MCF 10A (cell line): ENCODE results near the gene SYNDIG1L. TPM values are rescaled to one million over a fixed set of nuclear protein-coding genes. Genes with fewer than 3 reads are reported as not detected.

Source experiments
- BruUV-seq: library from RNA; stranded (reverse); fragments of 400-500 nt; replicated peaks from 2 replicates; lab custom pipeline; 2021; lab: Mats Ljungman, UMichigan
- CTCF ChIA-PET: fragments of 300-600 bp; sonication (Branson Sonifier 250); formaldehyde crosslinking; extraction: SDS; loops from one replicate; lab custom pipeline; 2021; ENCODE audit warnings: antibody characterized with exemption, inconsistent platforms; lab: Yijun Ruan, JAX
- POLR2A ChIA-PET: fragments of 300-600, 350-650 bp; sonication (Branson Sonifier 250); formaldehyde crosslinking; extraction: SDS; loops from one replicate; lab custom pipeline; 2020; ENCODE audit warnings: antibody characterized with exemption, inconsistent platforms; lab: Yijun Ruan, JAX
- DNase-seq: peaks from one replicate; pipeline ENCODE4 v3.0.0-alpha.2; 2018; ENCODE audit not compliant: unreplicated experiment
- H3K27ac Mint-ChIP-seq: one replicate; pipeline ENCODE4 v1.8.0; 2022; ENCODE audit warnings: mild to moderate bottlenecking, low read depth, mixed read lengths; ENCODE audit not compliant: unreplicated experiment
- H3K27me3 Mint-ChIP-seq: one replicate; pipeline ENCODE4 v1.8.0; 2022; ENCODE audit warnings: mixed read lengths; ENCODE audit not compliant: insufficient read depth, unreplicated experiment
- H3K36me3 Mint-ChIP-seq: one replicate; pipeline ENCODE4 v1.8.0; 2022; ENCODE audit warnings: mild to moderate bottlenecking, moderate library complexity, mixed read lengths; ENCODE audit not compliant: insufficient read depth, unreplicated experiment
- H3K4me1 Mint-ChIP-seq: one replicate; pipeline ENCODE4 v1.8.0; 2022; ENCODE audit warnings: mixed read lengths; ENCODE audit not compliant: insufficient read depth, unreplicated experiment
- H3K4me3 Mint-ChIP-seq: one replicate; pipeline ENCODE4 v1.8.0; 2022; ENCODE audit warnings: mild to moderate bottlenecking, moderate library complexity, mixed read lengths; ENCODE audit not compliant: unreplicated experiment
- H3K9me3 Mint-ChIP-seq: one replicate; pipeline ENCODE4 v1.8.0; 2022; ENCODE audit warnings: mixed read lengths; ENCODE audit not compliant: unreplicated experiment
- intact Hi-C: fragments of 100-400 bp; cut with micrococcal nuclease; formaldehyde crosslinking; loops from 2 replicates; pipeline ENCODE4 v1.14.1; 2022
- total RNA-seq: library from RNA; stranded (reverse); gene quantifications from 2 replicates; pipeline ENCODE4 v1.2.3, GENCODE V29; 2022
- TF ChIP-seq, protein P1 (sequence below): fragments of 200-600 bp; IDR thresholded peaks from one replicate; pipeline ENCODE4 v1.8.0; 2022; ENCODE audit warnings: antibody characterized with exemption, mild to moderate bottlenecking; ENCODE audit not compliant: unreplicated experiment

Gene SYNDIG1L
- total RNA-seq, 1 experiment from 2014 or later, result not detected

DNA sequence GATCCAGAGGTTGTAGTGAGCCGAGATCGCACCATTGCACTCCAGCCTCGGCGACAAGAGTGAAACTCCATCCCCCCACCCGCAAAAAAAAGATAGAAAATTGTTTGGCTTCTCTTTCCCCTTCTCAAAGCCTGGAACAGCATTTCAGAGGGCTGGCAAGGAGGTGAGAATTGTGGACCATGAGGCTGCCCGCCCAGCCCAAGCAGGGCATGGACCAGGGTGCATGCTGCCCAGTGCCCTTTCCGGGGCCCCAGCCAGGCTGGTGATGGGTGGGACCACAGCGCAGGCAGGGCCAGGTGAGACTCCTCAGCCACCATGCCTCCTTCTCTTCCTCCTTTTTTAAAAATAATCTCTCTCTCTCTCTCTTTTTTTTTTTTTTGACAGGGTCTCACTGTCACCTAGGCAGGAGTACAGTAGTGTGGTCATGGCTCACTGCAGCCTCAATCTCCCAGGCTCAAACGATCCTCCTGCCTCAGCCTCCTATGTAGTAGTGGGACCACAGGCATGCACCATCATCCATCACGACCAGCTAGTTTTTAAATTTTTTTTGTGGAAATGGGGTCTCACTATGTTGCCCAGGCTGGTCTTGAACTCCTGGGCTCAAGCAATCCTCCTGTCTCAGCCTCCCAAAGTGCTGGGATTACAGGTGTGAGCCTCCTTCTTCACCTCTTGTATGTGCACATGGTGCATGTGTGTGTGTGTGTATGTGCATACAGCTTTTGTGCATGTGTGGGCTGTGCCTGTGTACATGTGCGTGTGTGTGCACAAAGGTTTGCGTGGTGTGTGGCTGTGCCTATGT is 22.2 kb downstream of the SYNDIG1L start:
- POLR2A ChIA-PET, result no interaction called here
- Mint-ChIP-seq H3K27me3 (peaks cover 48% of the 10 kb centered on the region), H3K4me3 (no peak overlapping the region), H3K4me1 (peaks cover 4% of the 10 kb centered on the region), H3K36me3 (no peaks in the 10 kb centered on the region), H3K27ac (no peak overlapping the region), H3K9me3 (no peaks in the 10 kb centered on the region)
- CTCF ChIA-PET, result no interaction called here
- DNase-seq, result no peak
- intact Hi-C loops, result no loop called here
- TF ChIP-seq, protein P1, sequence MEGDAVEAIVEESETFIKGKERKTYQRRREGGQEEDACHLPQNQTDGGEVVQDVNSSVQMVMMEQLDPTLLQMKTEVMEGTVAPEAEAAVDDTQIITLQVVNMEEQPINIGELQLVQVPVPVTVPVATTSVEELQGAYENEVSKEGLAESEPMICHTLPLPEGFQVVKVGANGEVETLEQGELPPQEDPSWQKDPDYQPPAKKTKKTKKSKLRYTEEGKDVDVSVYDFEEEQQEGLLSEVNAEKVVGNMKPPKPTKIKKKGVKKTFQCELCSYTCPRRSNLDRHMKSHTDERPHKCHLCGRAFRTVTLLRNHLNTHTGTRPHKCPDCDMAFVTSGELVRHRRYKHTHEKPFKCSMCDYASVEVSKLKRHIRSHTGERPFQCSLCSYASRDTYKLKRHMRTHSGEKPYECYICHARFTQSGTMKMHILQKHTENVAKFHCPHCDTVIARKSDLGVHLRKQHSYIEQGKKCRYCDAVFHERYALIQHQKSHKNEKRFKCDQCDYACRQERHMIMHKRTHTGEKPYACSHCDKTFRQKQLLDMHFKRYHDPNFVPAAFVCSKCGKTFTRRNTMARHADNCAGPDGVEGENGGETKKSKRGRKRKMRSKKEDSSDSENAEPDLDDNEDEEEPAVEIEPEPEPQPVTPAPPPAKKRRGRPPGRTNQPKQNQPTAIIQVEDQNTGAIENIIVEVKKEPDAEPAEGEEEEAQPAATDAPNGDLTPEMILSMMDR, result no peak
- no TSS peak for BruUV-seq

DNA sequence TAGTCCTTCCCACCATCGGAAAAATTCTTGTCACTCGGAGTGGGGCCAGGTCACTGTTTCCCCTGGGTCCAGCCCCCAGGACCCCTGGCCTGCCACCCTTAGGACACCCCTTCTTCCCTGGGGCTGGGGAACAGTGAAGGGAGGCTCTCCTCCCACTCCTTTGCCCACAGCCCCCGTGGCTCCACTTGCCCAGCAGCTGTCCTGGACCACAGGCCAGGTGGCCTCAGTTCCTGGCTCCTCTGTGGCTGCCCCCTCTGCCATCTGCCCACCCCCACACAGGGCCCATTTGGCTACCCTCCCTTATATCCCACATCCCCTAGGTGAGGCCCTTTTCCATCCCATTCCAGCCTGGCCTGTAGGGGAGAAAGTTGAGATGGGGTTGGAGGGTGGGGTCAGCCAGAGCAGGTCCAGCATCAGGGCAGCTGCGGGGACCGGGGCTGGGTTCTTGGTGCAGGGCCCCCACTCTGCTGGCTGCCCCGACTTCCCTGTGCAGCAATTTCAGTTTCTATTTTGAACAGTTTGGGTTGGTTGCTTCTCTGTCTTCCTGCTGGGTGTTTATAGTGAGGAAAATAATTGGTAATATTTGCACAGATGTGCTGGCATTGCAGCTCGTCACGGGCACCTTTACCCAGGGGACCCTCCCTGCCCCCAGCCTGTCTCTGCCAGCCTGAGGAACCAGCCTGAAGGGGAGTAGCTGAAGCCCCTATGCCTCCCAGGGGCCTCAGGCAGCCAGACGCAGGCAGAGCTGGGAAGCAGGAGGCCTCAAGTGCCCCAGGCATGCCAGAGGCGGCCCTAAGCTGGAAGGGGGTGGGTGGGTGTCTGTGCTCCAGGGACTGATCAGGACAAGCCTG is 23.4 kb downstream of the SYNDIG1L start:
- no TSS peak for BruUV-seq
- intact Hi-C loops, result no loop called here
- TF ChIP-seq, protein P1, result no peak
- Mint-ChIP-seq H3K9me3 (no peaks in the 10 kb centered on the region), H3K4me1 (peaks cover 4% of the 10 kb centered on the region), H3K27ac (no peak overlapping the region), H3K4me3 (no peak overlapping the region), H3K36me3 (no peaks in the 10 kb centered on the region), H3K27me3 (peaks cover 60% of the 10 kb centered on the region)
- CTCF ChIA-PET, result interaction anchor here (0.6 to 0.7 kb wide), 3 partner anchors 22 to 163 kb away, joined by 3 to 4 read pairs (median 3); no protein-coding TSS in a partner anchor
- POLR2A ChIA-PET, result no interaction called here
- no peak for DNase-seq

DNA sequence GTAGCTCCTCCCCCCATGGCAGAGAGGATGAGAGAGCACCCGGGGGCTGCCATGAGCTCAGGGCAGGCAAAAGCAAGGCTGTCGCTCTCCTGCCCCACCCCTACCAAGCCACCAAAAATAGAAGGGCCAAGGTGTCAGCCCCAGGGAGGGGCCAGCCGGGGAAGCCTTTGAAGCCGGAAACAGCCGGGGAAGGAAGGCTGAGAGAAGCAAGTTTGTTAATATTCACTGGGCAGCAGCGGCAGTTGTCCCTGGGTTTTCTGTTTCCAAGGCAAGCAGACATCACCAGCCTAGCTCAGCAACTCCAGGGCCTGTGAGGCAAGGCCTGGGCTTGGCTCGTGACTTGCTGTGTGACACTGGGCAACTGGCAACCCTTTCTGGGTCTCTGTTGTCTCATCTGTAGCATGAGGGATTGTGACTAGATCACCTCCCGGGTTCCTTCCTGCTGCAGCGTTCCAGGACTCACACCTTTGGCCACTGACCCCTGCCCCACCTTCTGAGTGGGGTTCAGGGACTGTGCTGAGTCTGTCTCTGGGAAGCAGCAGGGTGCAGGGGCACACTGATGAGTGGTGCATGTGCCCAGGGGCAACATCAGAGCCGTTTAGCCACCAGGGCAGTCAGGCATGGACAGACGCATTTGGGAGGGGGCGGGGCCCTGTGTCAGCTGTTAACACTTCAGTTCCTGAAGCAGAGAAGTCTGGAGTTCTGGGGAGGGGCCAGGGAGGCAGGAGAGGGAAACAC is 24.3 kb downstream of the SYNDIG1L start:
- CTCF ChIA-PET, result interaction anchor here (0.6 kb wide), 1 partner anchor 14 kb away, joined by 3 read pairs; no protein-coding TSS in a partner anchor
- H3K27me3 Mint-ChIP-seq, result peaks cover 69% of the 10 kb centered on the region

More for the DNA sequence above, 24.3 kb downstream of the SYNDIG1L start:
- no peak for DNase-seq
- Mint-ChIP-seq H3K4me3 (no peak overlapping the region), H3K4me1 (peaks cover 4% of the 10 kb centered on the region), H3K9me3 (no peaks in the 10 kb centered on the region), H3K27ac (no peak overlapping the region), H3K36me3 (no peaks in the 10 kb centered on the region)
- POLR2A ChIA-PET, result interaction anchor here (0.7 kb wide), 2 partner anchors 95 to 209 kb away, joined by 3 read pairs; no protein-coding TSS in a partner anchor
- TF ChIP-seq, protein P1, result no peak
- intact Hi-C loops, result no loop called here
- no TSS peak for BruUV-seq
